ENCODE measurements around the gene ZDHHC4.

ZDHHC4 gene

DNA sequence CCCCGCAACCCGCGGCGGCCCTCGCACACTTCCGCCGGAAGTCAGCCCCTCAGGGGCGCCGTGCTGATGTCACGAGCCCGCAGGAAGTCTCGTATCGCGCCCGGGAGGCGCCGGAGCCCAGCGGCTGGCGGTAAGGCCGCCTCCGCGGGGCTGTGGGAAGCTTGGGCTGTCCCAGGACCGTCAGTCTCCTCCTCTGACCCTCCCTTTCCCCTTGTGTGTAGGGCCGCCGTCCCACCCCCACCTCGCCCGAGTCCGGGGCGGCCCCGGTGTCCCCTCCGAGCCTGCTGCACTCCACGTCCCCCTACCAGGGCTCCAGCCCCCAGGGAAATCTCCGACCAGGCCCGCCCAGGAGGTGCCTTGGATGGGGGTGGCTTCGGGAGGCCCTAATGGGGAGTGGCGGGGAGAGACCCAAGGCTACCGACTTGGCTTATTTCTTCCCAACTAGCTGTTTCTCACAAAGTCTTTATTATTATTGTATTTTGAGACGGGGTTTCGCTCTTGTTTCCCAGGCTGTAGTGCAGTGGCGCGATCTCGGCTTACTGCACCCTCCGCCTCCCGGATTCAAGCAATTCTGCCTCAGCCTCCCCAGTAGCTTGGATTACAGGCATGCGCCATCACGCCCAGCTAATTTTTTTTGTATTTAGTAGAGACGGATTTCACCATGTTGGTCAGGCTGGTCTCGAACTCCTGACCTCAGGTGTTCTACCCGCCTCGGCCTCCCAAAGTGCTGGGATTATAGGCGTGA lies at the start of gene ZDHHC4:
TSS of gene ZDHHC4 (plus strand) at position 86 of the 745 bp plus-strand sequence. CDS start 3,108 bp downstream, outside the sequence.
- peak; percentile 88 for DNase-seq

- DNase-seq: no peak
These were observed 48.7 kb upstream of the ZDHHC4 start for GRCh38 chr7:6528401-6529130.

DNA sequence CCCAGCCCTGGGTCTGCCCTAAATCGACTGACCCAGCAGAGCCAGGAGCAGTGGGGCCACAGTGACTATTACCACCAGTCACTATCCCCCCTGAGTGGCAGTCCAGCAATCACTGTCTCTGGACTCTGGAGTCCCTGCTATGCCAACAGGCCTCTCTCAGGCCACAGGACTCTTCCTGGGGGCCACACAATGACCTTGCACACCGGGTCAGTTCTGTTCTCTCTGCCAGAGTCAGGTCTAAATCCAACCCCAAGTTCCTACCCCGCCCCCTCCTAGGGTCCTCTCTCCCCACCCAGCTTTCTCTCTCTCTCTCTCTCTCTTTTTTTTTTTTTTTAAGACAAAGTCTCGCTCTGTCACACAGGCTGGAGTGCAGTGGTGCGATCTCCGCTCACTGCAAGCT lies 47.6 kb upstream of the ZDHHC4 start:
- no peak for DNase-seq

- no peak for DNase-seq
These were observed 46.4 kb upstream of the ZDHHC4 start for GRCh38 chr7:6530626-6531491.

DNA sequence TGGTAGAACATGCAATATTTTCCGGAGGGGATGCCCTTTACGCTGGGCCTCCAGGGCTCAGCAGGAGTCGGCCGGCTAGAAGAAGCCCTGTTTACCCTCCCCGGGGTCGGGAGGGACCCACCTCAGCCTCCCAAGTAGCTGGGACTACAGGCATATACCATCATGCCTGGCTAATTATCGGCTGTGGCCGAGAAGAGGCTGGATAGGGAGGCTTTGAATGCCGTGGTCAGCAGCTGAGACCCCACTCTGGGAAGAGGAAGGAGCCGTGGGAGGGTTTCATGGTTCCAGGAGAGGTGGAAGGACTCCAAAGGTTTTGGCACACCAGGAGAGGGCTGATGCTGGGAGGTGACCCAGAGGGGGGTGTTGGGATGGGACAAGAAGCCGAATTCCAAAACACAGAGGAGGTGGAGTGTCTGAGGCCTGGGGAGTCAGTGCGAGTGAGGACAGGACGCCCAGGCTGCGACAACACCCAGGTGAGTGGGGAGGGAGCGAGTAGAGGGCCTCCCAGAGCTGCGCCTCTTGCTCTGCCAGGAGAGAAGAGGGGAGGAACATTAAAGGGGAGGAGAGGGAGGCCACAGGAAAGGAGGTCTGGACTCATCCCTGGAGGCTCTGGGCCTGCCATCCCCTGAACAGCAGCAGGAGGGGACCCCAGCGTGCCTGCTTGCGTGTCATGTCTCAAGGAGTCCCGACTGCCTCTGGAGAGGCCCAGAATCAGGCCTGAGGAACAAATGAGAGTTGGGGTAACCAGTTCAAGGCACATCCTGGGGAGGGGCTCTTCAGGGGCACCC lies 45.6 kb upstream of the ZDHHC4 start:
- no peak for DNase-seq

- no peak for DNase-seq
These were observed 44.7 kb upstream of the ZDHHC4 start for GRCh38 chr7:6532516-6532915.

DNA sequence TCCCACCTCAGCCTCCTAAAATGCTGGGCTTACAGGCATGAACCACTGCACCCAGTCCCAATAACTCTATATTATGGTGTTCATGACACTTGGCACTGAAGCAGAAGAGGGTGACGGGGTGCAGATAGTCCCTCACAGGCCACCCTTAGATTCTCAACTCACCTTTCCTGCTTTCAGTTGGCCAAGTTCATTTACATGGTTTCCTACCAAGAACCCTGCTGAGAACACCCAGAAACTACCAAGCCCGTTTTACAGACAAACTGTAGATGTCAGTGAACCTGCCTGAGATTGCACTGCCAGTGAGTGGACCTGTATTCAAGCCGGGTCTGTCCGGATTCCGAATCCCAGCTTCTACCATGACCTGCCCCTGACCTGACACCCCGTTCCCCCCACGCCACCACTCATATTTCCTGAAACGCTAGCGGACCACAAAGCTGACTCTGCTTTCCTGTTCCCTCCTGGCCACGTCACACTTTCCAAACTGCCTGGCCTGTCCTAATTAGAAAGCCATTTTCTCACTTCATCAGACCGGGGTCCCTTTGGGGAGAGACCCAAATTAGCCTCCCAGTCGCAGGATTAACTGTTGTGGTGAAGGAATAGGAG lies 43.3 kb upstream of the ZDHHC4 start:
- DNase-seq: no peak

DNA sequence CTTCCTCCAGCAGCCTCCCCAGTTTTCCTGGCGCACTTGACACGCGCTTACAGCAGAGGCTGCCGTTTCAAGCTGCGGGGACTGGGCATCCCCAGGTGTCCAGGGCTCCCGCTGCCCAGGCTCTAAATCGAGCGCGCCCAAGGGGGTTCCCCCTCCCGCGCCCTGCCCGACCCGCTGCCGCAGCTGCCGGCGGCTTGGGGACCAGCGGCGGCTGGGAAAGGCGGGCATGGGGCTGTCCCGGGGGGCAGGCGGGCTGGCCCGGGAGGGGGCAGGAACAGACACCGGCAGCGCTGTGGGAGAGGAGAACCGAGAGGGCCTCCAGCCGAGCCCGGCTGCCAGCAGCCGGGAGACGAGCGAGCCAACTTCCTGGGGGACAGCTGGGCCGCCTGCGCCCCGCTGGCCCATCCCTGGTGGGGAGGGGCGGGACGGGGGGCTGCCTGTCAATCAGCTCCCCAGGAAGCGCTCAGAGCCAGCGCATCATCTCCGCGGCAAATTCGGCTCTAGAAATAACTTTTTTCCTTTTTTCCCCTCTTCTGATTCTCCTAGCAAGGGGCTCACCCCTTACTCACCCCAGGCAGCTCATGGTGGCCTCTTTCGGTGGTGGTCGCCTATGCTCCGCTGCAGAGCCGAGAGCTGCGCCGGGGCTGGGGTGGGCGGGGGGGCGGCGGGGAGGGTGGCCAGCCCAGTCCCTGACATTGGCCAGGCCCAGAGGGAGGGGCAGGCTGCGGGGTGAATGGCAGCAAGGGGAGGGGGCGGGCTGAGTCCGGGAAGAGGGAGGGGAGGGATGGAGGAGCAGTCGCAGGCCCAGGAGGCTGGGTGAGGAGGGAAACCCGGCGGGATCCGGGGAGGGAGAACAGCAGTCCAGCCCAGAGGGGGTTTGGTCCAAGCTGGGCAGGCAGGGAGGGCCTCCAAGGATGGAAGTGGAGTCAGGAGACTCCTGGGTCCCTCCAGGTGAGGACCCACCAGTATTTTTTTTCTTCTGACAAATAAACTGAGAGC lies 40.7 kb upstream of the ZDHHC4 start:
- peak; percentile 39 for DNase-seq

DNA sequence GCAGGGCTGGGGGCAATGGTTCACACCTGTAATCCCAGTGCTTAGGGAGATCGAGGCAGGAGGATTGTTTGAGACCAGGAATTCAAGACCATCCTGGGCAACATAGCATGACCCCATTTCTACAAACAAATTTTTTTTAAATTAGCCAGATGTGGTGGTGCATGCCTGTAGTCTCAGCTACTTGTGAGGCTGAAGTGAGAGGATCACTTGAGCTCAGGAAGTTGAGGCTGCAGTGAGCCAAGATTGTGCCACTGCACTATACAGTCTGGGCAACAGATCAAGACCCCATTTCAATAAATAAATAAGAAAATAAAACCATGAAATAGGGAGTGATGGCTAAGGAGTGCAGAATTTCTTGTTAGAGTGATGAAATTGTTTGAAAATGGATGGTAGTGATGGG lies 34.9 kb upstream of the ZDHHC4 start:
- DNase-seq: no peak

DNA sequence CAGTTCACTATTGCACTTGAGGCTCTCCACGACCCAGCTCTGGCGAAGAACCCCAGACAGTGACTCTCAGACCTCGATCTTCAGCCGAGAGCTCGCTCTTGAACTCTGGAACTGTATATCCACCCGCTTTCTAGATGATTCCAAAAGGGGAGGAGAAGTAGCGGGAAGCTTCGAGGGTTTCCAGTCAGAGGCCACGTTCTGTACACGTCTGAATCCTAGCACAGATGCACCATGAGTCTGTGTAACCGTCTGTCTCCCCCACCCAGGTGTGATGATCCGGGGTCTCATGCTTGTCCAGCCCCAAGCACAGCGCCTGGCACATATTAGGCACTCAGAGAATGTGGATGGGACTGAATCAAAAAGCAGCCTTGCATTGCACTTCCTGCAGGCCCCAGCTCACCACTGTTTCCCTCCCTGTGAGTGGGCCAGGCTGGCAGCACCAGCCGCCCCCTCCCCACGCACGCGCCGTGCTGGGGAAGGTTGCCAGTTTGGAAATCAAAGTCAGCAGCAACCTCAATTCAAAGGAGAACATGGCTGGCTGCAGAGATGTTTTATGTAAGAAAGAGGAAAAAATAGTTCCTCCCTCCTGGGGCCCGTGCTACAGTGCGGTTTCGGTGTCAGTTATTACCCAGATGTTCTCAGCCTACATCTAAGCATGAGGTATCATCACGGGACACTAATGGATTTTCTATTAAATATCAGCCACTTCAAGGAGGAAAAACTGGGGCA lies 31.7 kb upstream of the ZDHHC4 start:
- DNase-seq: no peak

DNA sequence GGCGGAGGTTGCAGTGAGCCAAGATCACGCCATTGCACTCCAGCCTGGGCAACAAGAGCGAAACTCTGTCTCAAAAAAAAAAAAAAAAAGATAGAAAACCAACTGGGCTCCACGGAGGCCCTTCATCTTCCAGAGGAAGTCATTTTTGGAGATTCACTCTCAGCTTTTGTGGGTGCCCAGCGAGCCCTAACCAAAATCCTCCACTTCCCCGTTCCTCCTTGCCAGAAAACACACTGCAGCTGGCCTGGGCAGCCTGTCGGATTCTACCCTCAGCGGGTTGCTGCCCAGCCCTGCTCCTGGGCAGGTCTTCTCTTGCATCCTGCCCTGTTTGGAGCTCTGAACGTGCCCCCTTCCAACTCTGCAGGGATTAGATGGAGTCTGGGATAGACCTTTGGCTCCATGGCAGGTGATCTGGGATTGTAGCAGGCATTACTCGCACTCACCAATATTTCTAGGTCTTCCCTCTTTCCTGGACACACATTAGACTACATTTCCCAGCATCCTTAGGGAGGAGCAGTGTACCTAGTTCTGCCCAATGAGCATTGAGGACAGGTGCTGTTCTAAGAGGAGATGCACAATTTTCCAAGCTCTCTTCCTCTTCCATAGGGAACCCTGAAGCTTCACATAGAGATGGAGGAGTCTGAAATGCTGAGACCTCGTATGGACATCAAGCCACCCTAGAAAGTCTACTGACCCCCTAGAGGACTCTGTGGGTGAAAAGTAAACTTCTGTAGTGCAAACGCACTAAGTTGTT lies 30.6 kb upstream of the ZDHHC4 start:
- no peak for DNase-seq

- no peak for DNase-seq
These were observed 29.9 kb upstream of the ZDHHC4 start for GRCh38 chr7:6547400-6547799.

DNA sequence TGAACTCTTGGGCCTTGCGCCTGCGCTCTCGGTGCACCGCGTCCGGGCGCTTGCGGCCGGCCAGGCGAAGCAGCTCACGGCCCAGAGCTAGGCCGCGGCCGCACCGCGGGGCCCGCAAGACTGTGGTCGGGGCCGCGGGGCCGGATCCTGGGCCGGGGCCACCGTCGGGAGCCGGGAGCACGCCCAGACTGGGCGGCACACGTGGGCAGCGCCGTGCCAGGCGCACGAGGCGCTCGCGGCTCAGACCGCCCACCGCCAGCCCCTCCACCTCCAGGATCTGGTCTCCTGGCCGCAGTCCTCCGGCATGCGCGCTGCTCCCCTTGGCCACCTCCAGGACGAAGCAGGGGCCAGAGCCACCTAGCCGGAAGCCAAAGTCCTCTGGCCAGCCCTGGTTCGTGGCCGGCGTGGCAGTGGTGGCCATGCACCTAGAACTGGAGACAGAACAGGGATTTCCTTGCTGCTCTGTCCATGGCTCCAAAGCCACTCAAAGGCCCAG lies 26.2 kb upstream of the ZDHHC4 start, which contains the start of gene GRID2IP:
TSS of gene GRID2IP (minus strand) at position 446 of the 496 bp plus-strand sequence. CDS start at position 421, 25 bp downstream.
- DNase-seq: no peak

- DNase-seq: no peak
These were observed 23.7 kb upstream of the ZDHHC4 start for GRCh38 chr7:6553448-6554044.

GRCh38 chr7:6554848-6555247 lies 22.4 kb upstream of the ZDHHC4 start:
- DNase-seq: no peak

DNA sequence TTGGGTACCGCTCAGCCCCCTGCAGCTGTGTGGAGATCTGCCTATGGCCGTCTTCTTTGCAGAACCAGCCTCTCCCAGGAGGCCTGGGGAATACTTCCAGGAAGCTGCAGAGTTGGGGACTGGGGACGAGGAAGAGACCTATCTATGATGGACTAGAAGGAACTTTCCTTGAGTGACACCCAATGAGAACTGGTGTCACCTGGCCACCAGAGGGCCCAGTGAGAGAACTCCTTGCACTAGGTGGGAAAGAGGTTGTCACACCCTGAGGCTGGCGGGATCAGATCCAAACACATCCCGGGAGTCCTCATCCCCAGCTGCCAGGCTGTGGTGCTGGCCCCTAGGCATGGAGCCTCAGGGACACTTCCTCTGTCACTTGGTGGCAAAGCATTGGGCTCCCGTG lies 21.1 kb upstream of the ZDHHC4 start:
- no peak for DNase-seq

DNA sequence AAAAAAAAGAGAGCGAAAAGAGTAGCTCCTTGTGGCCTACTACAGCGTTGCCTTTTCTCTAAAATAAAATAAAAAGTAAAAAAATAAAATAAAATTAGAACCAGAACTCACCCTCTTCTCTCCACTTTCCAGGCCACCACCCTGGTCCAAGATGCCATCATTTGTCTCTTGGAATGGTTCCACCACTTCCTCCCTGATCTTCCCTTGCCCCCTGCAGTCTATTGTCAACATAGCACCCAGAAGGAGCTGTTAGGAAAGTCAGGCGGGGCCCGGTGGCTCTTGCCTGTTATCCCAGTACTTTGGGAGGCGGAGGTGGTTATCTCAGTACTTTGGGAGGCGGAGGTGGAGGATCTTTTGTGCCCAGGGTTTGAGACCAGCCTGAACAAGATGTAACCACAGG lies 18.4 kb upstream of the ZDHHC4 start:
- DNase-seq: no peak

DNA sequence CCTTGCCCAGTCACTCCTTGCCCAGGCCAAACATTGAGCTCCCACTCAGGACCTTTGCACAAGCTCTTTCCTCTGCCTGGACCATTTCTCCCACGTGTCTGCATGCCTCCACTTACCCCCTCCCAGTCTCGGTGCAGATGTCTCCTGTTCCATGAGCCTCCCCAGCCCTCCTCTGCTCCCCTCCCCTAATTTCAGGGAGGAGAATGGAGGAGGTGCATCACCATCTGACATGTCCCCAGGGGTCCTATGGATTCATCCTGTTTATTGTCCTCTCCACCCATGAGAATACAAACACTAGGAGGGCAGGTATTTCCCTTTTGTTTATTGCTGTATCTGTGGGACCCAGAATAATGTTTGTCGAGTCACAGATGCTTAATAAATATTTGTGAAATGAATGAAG lies 17.4 kb upstream of the ZDHHC4 start:
- no peak for DNase-seq

DNA sequence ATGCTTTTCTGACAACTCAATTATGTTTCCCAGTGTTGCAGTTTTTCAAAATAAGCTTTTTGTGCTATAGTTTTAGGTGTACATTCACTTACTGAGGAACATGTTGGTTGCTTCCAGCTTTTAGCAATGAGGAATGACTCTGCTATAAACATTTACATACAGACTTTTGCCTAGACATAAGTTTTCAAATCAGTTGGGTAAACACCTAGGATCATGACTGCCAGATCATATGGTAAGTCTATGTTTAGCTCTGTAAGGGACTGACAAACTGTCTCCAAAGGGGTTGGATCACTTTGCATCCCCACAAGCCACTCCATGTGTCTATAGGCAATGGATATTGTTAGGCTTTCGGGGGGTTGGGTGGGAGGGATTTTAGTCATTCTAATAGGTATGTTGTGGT lies 15.1 kb upstream of the ZDHHC4 start:
- no peak for DNase-seq

Measured in NCI-H510A (cell line).